ENCODE measurements around the gene CSNK2A1.
"Not testable (repeated sequence)": the region's sequence is repeated elsewhere in the genome, so short reads cannot be mapped to it uniquely, and the experiment has no call there.

The CSNK2A1 gene

GRCh38 chr20:454951-455350 lies 88.6 kb downstream of the CSNK2A1 start:
- DNase-seq (no peak), ATAC-seq (no peak)

GRCh38 chr20:452021-452420 lies 91.6 kb downstream of the CSNK2A1 start:
- ATAC-seq, DNase-seq: not testable (repeated sequence)

DNA sequence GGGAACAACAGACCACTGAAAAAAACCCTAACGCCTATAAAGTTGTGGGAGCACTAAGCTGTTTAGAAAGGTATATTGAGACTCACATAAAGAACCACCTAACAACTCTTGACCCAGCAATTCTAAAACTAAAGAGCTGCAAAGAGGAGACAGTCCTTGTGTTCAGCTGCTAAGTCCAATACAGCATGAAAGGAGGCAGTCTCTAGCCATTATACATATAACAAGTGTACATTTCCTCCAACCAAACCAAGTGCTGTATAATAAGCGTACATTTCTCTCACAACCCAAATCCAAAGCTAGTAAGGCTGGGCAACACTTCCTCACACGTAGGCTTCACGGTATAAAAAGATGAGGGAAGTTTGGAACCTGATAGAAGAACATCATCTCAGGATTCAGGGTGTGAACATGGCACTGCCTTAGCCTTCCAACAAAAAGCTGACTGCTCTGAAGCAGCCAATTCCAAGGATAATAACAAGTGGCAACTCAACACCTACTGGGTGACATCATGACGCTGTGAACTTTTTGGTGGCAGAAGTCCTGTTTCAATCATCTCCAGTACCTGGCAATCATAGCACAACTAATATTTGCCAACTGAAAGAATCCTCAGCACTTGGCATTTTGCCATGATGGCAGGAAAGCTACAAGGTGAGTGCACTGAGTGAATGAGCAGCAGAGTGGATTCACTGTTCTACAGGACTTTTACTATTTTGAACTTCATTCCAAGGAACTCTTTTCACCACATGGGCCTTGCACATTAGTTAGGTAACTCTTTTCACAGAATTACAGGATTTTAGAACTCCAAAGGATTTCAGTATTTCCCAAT lies 97.9 kb downstream of the CSNK2A1 start:
- ATAC-seq (no peak), DNase-seq (no peak)

DNA sequence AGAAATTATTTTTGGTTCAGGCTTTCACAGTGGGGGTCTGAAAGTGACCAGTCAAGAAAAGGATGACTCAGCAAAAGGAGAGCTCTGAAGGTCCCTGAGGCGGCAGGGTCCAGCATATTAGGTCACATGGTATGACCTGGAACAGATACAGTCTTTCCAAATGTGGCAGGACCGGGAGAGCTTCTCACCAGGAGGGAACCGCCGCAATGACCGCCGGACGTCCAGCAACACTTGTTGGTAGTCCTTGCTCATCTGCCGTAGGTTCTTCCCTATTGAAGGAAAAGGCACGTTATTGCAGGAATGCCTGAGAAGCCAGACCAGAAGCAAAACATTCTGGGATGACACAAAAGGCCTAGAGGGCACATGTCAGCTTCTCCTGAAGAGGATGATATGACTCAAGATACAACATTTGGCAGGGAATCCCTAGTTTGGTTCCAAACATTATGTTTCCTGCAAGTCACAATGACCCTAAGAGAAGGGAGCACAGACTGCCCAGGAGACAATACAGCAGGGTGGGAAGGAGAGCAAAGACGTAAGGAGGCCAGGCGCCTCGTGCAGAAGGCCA lies 98.6 kb downstream of the CSNK2A1 start:
- DNase-seq: no peak
- ATAC-seq: no peak

DNA sequence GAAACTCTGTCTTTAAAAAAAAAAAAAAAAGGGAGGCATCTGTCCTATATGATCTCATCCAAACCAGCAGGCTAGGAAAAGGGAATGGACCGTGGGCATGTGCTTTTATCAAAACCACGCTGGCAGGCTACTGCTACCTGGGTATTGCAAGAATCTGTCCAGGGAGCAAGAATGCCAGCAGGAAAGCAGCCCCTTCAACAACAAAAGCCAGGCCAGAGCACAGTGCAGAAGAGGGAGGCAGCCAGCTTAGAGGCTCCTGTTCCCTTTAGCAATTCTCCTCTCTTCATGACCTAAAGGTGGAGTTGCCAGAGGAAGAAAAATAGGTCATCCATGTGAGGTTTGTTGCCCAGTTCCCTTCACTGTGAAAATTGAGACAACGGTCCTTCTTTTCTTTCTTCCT lies 99.5 kb downstream of the CSNK2A1 start:
- DNase-seq (no peak), ATAC-seq (no peak)

DNA sequence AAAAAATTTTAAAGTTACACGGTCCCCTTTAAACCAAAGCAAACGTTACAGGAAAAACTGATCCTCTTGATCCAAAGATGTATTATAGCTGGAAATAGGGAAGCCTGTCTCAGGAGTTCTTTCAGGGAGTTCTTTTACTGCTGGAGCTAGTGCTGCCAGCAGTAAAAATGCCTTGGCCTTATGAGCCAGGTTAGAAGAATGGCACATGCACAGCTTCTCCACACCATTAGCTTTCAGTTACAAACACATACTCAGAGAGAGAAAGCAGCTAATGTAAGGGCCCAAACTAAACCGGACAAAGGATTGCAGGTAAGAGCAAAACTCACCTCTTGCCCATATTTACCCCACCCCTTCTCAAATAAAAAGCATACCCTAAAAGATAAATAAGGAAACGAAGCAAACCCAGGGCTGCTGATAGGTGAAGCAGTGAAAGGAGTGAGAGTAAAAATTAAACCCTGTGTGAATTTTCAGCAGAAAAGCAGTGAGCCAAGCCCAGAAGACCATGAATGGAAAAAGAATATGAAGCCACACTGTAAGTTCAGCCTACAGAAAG lies 100.3 kb downstream of the CSNK2A1 start:
- DNase-seq (no peak), ATAC-seq (no peak)

- DNase-seq: no peak
- no peak for ATAC-seq
Observed at GRCh38 chr20:440636-441035, 103.0 kb downstream of the CSNK2A1 start.

GRCh38 chr20:440148-440547 lies 103.4 kb downstream of the CSNK2A1 start:
- DNase-seq (no peak), ATAC-seq (no peak)

DNA sequence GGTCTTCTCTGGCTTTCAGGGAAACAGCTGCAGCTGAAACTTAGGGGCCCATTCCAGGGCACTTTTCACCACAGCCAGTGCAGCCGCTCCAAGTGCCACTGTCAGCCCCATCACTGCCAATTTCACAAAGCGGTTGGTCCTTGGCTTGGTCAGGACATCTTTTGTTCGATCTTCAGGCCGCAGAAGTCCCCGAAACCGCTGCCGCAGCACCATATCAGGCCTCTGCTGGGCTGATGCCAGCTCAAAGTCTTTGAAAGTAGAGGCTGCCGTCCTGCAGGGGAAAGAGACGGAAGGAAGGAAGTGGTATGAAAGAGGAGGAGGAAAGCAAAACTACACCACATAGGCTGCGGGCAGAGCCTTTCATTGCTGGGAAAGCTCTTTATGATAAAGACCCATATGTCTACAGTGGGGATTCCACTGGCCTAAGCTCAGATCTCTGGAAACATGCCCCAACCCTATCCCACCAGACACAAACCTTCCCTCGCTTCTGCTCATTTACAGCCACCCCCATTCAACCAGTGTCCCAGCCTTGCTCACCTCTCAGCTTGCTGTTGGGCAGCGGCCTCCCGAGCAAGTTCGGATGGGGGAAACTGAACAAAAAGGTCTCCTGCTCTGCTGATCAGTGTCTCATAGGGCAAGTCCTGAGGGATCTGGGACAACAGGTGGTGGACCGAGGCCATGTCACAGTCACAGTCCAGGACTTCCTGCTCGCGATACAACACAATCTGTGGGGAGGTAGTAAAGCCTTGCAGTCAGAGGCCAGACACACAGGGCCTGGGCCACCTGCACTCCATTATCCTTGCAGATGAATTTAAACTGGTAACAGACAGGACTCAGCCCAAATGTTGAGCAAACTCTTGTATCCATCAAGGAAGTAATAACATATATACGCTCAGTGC lies 104.8 kb downstream of the CSNK2A1 start:
- DNase-seq (peak; percentile 67), ATAC-seq (peak; percentile 66)

GRCh38 chr20:437787-438486 lies 105.7 kb downstream of the CSNK2A1 start:
- ATAC-seq (no peak), DNase-seq (no peak)

- ATAC-seq: no peak
- DNase-seq: no peak
Observed at GRCh38 chr20:436476-436875, 107.1 kb downstream of the CSNK2A1 start.

DNA sequence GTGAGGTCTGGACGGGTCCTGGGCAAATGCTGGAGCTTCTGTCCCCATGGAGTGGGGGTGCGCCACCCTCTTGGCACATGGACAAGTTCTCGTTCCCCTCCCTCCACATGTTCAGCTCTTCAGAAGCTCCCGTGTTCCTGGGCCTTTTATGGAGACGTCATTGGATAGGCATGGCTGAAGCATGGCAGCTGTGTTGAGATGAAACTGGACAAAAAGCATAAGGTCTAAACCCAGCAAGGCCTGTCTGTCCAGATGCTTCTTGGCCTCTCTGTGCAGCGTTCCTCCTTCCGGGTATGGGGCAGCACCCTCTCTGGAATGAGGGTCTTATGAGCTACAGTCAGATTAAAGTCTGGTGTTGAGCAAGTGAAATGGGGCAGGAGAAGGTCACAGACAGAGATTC lies 108.0 kb downstream of the CSNK2A1 start:
- ATAC-seq: no peak

DNA sequence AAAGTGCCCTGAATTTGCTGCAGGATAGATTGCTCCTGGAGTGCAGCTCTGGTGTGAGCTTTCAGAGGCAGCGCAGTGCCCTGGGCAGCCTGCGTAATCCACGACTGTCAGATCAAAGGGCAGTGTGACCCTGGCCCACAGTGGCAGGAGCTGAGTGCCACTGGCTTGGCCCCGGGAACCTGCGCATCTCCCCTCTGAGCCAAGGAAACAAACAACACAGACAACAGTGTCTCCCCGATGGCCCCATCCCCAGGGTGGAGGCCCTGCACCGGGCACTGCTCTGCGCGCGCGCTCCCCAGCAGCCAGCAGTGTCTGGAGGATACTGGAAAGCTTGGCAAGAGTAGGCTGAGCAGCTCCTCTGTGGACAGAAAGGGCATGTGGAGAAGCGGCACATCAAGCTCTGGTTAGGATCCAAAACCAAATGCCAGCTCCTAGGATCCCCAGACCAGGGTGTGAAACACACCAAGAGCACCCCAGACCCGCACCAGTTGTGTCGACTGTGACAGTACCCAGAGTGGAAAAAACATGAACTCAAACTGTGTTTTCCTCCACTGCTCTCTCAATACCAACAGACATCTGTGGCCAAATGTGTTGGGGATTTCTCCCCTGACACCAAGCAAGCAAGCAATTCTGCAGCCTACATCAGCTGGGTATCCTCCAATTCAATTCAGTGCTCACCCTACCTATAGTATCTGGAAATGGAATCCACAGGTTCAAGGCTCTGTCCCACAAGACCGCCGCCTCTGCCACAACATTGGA lies 108.8 kb downstream of the CSNK2A1 start:
- DNase-seq: no peak
- no peak for ATAC-seq

More for the DNA sequence above, 108.0 kb downstream of the CSNK2A1 start:
- DNase-seq: no peak

- no peak for ATAC-seq
- DNase-seq: no peak
Observed at GRCh38 chr20:434221-434620, 109.4 kb downstream of the CSNK2A1 start.

DNA sequence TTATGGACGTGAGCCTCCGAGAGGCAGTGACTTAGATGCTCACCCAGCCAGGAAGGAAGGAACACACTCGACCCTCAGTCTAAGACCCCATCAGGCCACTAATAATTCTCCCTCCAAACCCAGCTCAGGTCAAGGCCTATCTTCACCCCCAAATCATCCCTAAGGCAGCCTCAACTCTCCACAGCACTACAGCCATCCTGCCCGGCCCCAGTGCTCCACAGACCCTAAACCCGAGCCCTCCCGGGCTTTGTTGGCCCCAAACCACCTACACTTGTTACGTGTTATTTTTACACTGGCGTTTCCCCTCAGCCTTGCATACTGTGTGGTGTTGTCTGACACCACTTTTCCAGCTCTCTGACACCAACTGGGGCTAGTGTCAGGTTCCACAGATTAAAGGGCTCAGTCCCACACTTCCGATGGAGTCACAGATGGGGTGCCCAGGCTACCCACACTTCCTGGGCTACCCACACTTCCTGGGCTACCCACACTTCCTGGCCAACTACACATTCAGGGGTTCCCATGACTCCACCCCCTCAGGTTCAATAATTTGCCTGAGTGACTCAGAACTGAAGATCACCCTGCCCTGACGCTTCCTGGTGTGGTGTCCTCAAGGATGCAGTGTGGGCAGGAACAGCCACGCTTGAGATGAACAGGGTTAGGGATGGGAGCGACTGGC lies 110.2 kb downstream of the CSNK2A1 start:
- peak; percentile 76 for DNase-seq
- ATAC-seq: peak; percentile 95

DNA sequence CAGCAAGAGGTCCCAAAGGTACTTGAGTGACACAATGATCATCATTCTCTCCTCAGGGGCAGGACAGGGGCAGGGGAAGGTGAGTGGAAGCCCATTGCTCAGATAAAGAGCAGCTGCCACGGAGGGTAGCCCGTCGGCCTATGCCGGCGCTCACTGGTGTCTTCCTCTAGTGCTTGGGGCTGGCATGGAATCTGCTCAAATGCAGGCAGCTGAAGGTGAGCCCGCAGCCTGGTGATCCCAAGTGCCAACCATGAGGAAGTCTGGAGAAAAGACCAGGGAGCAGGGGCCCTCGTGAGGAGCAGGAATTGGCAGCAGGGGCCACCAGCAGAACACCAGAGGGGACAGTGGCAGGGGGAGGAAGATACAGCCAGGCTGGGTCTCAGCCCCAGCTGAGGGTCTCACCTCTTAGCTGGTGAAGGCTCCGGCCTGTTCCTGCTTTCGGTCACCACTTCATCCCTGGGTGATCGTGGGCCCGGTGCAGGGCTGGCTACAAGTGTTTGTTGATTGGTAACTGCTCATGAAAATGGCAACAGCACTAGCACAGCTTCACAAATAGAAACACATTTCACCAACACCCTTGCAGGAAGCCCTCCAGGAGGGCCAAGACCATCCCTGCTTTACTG lies 110.8 kb downstream of the CSNK2A1 start:
- no peak for ATAC-seq
- DNase-seq: no peak

DNA sequence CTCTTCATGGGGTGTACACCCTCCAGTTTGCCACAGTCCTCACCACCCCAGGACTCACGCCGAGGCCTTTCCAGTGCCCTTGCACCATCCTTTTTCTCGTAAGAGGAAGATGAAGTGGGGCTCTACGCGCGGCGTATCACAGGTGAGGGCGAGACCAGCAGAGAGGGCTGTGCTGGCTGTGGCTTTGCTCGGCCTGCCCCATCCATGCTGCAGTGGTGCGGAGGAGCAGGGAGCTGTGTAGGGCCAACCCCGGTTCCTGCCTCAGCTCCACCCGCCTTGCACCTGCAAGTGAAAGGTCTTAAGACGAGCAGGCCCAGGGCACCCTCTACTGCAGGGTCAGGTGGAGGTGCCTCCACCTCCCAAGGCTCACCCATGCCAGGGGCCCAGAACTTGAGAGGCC lies 111.4 kb downstream of the CSNK2A1 start:
- DNase-seq (no peak), ATAC-seq (no peak)

DNA sequence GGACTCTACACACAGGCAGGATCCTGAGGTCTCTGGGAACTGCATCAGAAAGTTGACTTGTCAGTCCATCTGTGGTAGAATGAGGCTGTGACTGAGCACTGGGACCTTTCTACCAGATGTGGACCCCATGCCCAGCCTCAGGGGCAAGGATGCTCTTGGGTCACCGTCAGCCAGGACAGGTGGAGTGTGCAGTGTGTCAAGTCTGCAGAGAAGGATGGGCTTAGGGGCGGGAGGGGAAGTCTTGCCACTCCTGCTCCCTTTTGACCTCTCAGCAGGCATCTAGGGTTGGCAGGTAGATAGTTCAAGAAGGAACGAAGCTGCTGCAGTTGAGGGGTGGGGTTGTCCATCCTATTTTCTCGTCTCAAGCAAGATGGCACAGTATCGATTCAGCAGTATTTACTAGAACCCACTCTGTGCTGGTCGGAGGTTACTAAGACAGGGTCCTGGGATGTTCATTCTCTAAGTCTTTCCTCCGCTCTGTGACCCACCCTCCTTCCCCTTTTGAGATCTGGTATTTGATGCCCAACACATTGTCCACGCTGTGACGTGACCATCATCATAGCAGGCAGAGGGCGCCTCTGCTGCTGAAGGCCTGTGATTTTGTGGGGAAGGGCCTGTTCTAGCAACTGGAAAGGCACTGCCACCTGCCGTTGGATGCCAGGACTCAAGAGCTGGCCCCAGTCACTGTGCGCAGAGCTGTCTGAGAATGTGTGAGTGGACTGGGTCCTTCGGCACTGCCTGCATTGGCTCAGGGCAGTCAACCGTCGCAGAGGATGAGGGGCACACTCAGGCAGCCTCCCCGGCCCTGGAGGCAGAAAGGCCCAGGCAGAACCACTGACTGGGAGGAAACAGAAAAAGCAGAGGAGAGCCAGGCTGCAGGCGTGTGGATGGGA lies 112.3 kb downstream of the CSNK2A1 start:
- ATAC-seq: no peak

More for the DNA sequence above, 112.3 kb downstream of the CSNK2A1 start:
- peak; percentile 43 for DNase-seq

Measured in stimulated activated naive CD8-positive, alpha-beta T cell treated with anti-CD3 and anti-CD28 coated beads, Interleukin-15, Interleukin-2, amounts not matched to agents 100 U/mL and 50 U/mL, for 24 hours (primary cell).